HepG2 (cell line): ENCODE data around the gene FAM174C. TPM values are rescaled to one million over a fixed set of nuclear protein-coding genes. Genes with fewer than 3 reads are reported as not detected.

ENCODE experiments used
- AHR ChIP-seq: IDR thresholded peaks from 2 replicates; pipeline ENCODE4 v1.6.1; 2018; ENCODE audit warnings: missing genetic modification reagents, missing compliant biosample characterization
- DNMT3B ChIP-seq: conservative IDR thresholded peaks from 2 replicates; pipeline ENCODE4 v1.6.1; 2016; ENCODE audit warnings: missing biosample characterization, control low read depth
- HNF4A ChIP-seq: sonication (generic); formaldehyde crosslinking; IDR thresholded peaks from 2 replicates; pipeline ENCODE4 v1.4.0; 2020; ENCODE audit warnings: missing genetic modification reagents
- KDM2A ChIP-seq: sonication (generic); formaldehyde crosslinking; IDR thresholded peaks from 2 replicates; pipeline ENCODE4 v1.4.0; 2020; ENCODE audit warnings: low read depth, missing genetic modification reagents, borderline replicate concordance
- KLF11 ChIP-seq: IDR thresholded peaks from 2 replicates; pipeline ENCODE4 v1.6.1; 2016; ENCODE audit warnings: missing compliant biosample characterization
- MED8 ChIP-seq: sonication (generic); formaldehyde crosslinking; IDR thresholded peaks from 2 replicates; pipeline ENCODE4 v1.8.1; 2023; ENCODE audit warnings: mild to moderate bottlenecking, missing genetic modification reagents; ENCODE audit not compliant: insufficient replicate concordance
- MEIS2 ChIP-seq: sonication (generic); formaldehyde crosslinking; IDR thresholded peaks from 2 replicates; pipeline ENCODE4 v1.9.0; 2021; ENCODE audit warnings: mild to moderate bottlenecking, missing genetic modification reagents
- NFATC3 ChIP-seq: sonication (generic); formaldehyde crosslinking; IDR thresholded peaks from 2 replicates; pipeline ENCODE4 v1.5.1; 2020; ENCODE audit warnings: mild to moderate bottlenecking, missing genetic modification reagents
- NFRKB ChIP-seq: fragments of 450-650 bp; IDR thresholded peaks from 2 replicates; pipeline ENCODE4 v1.6.1; 2017
- POLR2G ChIP-seq: fragments of 200-400 bp; formaldehyde crosslinking; IDR thresholded peaks from 2 replicates; pipeline ENCODE4 v1.6.1; 2018; ENCODE audit warnings: mild to moderate bottlenecking, low read depth, low read length, moderate library complexity
- RAD21 ChIP-seq: fragments of 450-650 bp; formaldehyde crosslinking; IDR thresholded peaks from 2 replicates; pipeline ENCODE4 v1.5.0; 2020; ENCODE audit warnings: mild to moderate bottlenecking
- SRSF4 ChIP-seq: fragments of 200-400 bp; formaldehyde crosslinking; IDR thresholded peaks from one replicate; pipeline ENCODE4 v1.6.1; 2018; ENCODE audit warnings: mild to moderate bottlenecking, low read depth, low read length, moderate library complexity; ENCODE audit not compliant: poor library complexity, severe bottlenecking
- TEAD2 ChIP-seq: sonication (generic); formaldehyde crosslinking; IDR thresholded peaks from 2 replicates; pipeline ENCODE4 v1.9.0; 2021; ENCODE audit warnings: missing genetic modification reagents
- ZBTB8A ChIP-seq: sonication (generic); formaldehyde crosslinking; IDR thresholded peaks from 2 replicates; pipeline ENCODE4 v1.4.0; 2020; ENCODE audit warnings: mild to moderate bottlenecking, low read depth, missing genetic modification reagents, borderline replicate concordance
- ZNF17 ChIP-seq: sonication (generic); formaldehyde crosslinking; IDR thresholded peaks from 2 replicates; pipeline ENCODE4 v1.5.0; 2020; ENCODE audit warnings: mild to moderate bottlenecking, missing genetic modification reagents
- ZNF569 ChIP-seq: sonication (generic); formaldehyde crosslinking; IDR thresholded peaks from 2 replicates; pipeline ENCODE4 v1.5.0; 2020; ENCODE audit warnings: mild to moderate bottlenecking, missing genetic modification reagents, moderate library complexity, borderline replicate concordance
- ZNF570 ChIP-seq: sonication (generic); formaldehyde crosslinking; IDR thresholded peaks from 2 replicates; pipeline ENCODE4 v1.4.0; 2020; ENCODE audit warnings: mild to moderate bottlenecking, missing genetic modification reagents, borderline replicate concordance
- ZNF589 ChIP-seq: sonication (generic); formaldehyde crosslinking; conservative IDR thresholded peaks from 2 replicates; pipeline ENCODE4 v1.8.0; 2022; ENCODE audit warnings: mild to moderate bottlenecking, moderate library complexity, missing genetic modification reagents
- ZNF790 ChIP-seq: sonication (generic); formaldehyde crosslinking; IDR thresholded peaks from 2 replicates; pipeline ENCODE4 v1.8.0; 2022; ENCODE audit warnings: missing genetic modification reagents, mild to moderate bottlenecking, borderline replicate concordance
- polyA plus RNA-seq, 8 experiments: library from polyadenylated mRNA; depleted of rRNA in 3 of 8; stranded (reverse) in 7 of 8; unstranded in 1 of 8; fragments of >200 nt; fragmentation: Illumina TruSeq in 4 of 8; extraction: Trizol in 4 of 8; gene quantifications; 2 replicates each; pipeline versions ENCODE4 v1.2.1 to v1.2.3, GENCODE V29; 2011 to 2016; ENCODE audit warnings: low read depth in 4 of 8, missing spikeins in 1 of 8, mixed read lengths in 1 of 8; ENCODE audit not compliant: insufficient read depth in 1 of 8
- total RNA-seq, 5 experiments: library from RNA; depleted of rRNA; stranded (reverse); fragments of >200 nt; fragmentation: Illumina TruSeq; extraction: Trizol; gene quantifications; 2 replicates each; pipeline ENCODE4 v1.2.3, GENCODE V29; 2016; ENCODE audit warnings: low read depth in 1 of 5
- TF ChIP-seq, protein P1 (sequence below): IDR thresholded peaks from 2 replicates; pipeline ENCODE4 v1.6.1; 2016; ENCODE audit warnings: low read depth
- TF ChIP-seq, protein P2 (sequence below), 2 experiments: sonication (generic) in 1 of 2; formaldehyde crosslinking in 1 of 2; IDR thresholded peaks; 2 replicates each; pipeline versions ENCODE4 v1.4.0 to v1.6.1; 2018 to 2020; ENCODE audit warnings: missing genetic modification reagents in 2 of 2, borderline replicate concordance in 1 of 2, low read depth in 1 of 2, mild to moderate bottlenecking in 1 of 2, missing biosample characterization in 1 of 2
- TF ChIP-seq, protein P3 (sequence below): sonication (generic); formaldehyde crosslinking; IDR thresholded peaks from 2 replicates; pipeline ENCODE4 v1.4.0; 2020; ENCODE audit warnings: missing genetic modification reagents

The FAM174C gene
- total and polyA plus RNA-seq, 2 of the 13 experiments (the other 11 are each of a cell fraction or from before 2014, with no cell fraction given) = 19.5 to 31.3 TPM

DNA sequence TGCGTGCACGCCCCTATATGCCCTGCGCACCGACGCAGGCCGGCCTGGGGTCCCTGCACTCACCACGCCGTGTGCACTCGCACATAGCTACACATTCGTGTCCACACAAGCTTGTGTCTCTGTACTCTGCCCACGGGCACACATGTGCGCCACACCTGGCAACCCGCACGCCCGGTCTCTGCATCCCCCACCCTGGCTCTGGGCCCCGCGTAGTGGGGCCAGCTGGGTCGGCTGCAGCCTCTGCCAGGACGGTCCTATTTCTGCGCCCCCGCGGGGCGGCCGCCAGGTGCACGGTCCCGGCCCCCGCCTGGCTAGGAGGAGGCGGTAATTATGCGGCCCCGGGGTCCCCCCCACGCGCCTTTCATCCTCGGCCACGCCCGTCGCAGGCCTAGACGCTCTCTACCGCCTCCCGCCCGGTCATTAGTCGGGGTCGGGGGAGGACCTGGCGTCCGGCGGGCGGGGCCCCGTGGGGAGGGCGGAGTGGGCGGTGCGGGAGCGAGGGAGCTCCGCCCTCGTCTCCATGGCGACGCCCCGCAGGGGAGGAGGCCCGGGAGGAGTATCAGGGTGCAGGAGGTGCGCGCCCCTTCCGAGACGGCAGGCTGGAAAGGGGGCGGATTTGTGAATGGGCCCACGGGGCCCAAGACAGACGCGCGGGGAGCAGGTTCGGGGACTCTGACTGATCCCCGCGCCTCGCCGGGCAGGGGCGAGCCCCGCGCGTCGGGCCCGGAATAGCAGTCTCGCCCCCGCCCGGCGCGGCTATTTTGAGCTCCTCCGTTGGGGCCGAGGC lies 9.0 kb upstream of the FAM174C start (continued):
- no peak for TF ChIP-seq NFRKB
- no peak for TF ChIP-seq DNMT3B (CRISPR knock-in tag)
- TF ChIP-seq ZBTB8A (CRISPR knock-in tag) = 0 out of 2 replicates have a peak, but pooled peaks have one; percentile 52
- TF ChIP-seq MED8 = no peak
- no peak for TF ChIP-seq SRSF4
- TF ChIP-seq POLR2G = peak; percentile 70
- TF ChIP-seq, protein P1, sequence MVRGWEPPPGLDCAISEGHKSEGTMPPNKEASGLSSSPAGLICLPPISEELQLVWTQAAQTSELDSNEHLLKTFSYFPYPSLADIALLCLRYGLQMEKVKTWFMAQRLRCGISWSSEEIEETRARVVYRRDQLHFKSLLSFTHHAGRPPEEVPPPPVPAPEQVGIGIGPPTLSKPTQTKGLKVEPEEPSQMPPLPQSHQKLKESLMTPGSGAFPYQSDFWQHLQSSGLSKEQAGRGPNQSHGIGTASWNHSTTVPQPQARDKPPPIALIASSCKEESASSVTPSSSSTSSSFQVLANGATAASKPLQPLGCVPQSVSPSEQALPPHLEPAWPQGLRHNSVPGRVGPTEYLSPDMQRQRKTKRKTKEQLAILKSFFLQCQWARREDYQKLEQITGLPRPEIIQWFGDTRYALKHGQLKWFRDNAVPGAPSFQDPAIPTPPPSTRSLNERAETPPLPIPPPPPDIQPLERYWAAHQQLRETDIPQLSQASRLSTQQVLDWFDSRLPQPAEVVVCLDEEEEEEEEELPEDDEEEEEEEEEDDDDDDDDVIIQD (CRISPR knock-in tag) = no peak
- TF ChIP-seq KDM2A = peak; percentile 51
- no peak for TF ChIP-seq HNF4A (CRISPR knock-in tag)
- no peak for TF ChIP-seq TEAD2
- no peak for TF ChIP-seq ZNF569 (CRISPR knock-in tag)
- TF ChIP-seq MEIS2 (CRISPR knock-in tag) = 0 out of 2 replicates have a peak, but pooled peaks have one; percentile 19
- TF ChIP-seq RAD21 (CRISPR knock-in tag) = no peak
- no peak for TF ChIP-seq ZNF790 (CRISPR knock-in tag)
- no peak for TF ChIP-seq AHR (CRISPR knock-in tag)
- no peak for TF ChIP-seq NFATC3
- TF ChIP-seq KLF11 (CRISPR knock-in tag) = 0 out of 2 replicates have a peak, but pooled peaks have one; percentile 39
- no peak for TF ChIP-seq ZNF570 (CRISPR knock-in tag)
- TF ChIP-seq, protein P2, sequence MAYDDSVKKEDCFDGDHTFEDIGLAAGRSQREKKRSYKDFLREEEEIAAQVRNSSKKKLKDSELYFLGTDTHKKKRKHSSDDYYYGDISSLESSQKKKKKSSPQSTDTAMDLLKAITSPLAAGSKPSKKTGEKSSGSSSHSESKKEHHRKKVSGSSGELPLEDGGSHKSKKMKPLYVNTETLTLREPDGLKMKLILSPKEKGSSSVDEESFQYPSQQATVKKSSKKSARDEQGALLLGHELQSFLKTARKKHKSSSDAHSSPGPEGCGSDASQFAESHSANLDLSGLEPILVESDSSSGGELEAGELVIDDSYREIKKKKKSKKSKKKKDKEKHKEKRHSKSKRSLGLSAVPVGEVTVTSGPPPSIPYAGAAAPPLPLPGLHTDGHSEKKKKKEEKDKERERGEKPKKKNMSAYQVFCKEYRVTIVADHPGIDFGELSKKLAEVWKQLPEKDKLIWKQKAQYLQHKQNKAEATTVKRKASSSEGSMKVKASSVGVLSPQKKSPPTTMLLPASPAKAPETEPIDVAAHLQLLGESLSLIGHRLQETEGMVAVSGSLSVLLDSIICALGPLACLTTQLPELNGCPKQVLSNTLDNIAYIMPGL (CRISPR knock-in tag; IDR thresholded peaks at IDR 0.05; ENCODE audit: borderline replicate concordance in 1 of 2, low read depth in 1 of 2) = peak in 1 of 2 experiments; percentile 69; a peak in 1 of 4 replicates
- peak; percentile 80; the same call in 1 of the 2 replicates for TF ChIP-seq ZNF589
- TF ChIP-seq, protein P3, sequence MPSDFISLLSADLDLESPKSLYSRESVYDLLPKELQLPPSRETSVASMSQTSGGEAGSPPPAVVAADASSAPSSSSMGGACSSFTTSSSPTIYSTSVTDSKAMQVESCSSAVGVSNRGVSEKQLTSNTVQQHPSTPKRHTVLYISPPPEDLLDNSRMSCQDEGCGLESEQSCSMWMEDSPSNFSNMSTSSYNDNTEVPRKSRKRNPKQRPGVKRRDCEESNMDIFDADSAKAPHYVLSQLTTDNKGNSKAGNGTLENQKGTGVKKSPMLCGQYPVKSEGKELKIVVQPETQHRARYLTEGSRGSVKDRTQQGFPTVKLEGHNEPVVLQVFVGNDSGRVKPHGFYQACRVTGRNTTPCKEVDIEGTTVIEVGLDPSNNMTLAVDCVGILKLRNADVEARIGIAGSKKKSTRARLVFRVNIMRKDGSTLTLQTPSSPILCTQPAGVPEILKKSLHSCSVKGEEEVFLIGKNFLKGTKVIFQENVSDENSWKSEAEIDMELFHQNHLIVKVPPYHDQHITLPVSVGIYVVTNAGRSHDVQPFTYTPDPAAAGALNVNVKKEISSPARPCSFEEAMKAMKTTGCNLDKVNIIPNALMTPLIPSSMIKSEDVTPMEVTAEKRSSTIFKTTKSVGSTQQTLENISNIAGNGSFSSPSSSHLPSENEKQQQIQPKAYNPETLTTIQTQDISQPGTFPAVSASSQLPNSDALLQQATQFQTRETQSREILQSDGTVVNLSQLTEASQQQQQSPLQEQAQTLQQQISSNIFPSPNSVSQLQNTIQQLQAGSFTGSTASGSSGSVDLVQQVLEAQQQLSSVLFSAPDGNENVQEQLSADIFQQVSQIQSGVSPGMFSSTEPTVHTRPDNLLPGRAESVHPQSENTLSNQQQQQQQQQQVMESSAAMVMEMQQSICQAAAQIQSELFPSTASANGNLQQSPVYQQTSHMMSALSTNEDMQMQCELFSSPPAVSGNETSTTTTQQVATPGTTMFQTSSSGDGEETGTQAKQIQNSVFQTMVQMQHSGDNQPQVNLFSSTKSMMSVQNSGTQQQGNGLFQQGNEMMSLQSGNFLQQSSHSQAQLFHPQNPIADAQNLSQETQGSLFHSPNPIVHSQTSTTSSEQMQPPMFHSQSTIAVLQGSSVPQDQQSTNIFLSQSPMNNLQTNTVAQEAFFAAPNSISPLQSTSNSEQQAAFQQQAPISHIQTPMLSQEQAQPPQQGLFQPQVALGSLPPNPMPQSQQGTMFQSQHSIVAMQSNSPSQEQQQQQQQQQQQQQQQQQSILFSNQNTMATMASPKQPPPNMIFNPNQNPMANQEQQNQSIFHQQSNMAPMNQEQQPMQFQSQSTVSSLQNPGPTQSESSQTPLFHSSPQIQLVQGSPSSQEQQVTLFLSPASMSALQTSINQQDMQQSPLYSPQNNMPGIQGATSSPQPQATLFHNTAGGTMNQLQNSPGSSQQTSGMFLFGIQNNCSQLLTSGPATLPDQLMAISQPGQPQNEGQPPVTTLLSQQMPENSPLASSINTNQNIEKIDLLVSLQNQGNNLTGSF (CRISPR knock-in tag) = no peak
- TF ChIP-seq ZNF17 (CRISPR knock-in tag) = no peak
